Coronary artery (tissue), 2 donors: ENCODE data around the gene HPSE.

ENCODE experiments used
- DNase-seq: peaks from one replicate; pipeline ENCODE4 v3.0.0-alpha.2; 2017; ENCODE audit warnings: low spot score
- H3K27ac ChIP-seq, 2 donors: fragments of 200-600 bp; sonication (generic); one replicate each; pipeline ENCODE4 v1.5.1; 2016 to 2019
- H3K4me3 ChIP-seq: fragments of 200-600 bp; sonication (generic); 2 replicates; pipeline ENCODE4 v1.5.1; 2016; ENCODE audit warnings: mild to moderate bottlenecking, moderate library complexity
- CTCF ChIP-seq: fragments of 200-600 bp; sonication (generic); IDR thresholded peaks from one replicate; pipeline ENCODE4 v1.5.1; 2019; ENCODE audit warnings: antibody characterized with exemption

The HPSE gene

GRCh38 chr4:83320548-83320947 lies 14.1 kb downstream of the HPSE start:
- H3K4me3 ChIP-seq: no peak overlapping the region
- TF ChIP-seq CTCF: no peak
- no peak for DNase-seq
- no peak overlapping the region for H3K27ac ChIP-seq

- DNase-seq: no peak
- H3K27ac ChIP-seq: no peak overlapping the region
Measured at GRCh38 chr4:83318666-83319065, 16.0 kb downstream of the HPSE start.

GRCh38 chr4:83317671-83318070 lies 17.0 kb downstream of the HPSE start:
- no peak for TF ChIP-seq CTCF

More at GRCh38 chr4:83318666-83319065, 16.0 kb downstream of the HPSE start:
- TF ChIP-seq CTCF: no peak
- no peak overlapping the region for H3K4me3 ChIP-seq

GRCh38 chr4:83316459-83317165 lies 18.0 kb downstream of the HPSE start:
- no peak overlapping the region for H3K27ac ChIP-seq
- TF ChIP-seq CTCF: no peak
- H3K4me3 ChIP-seq: no peak overlapping the region
- no peak for DNase-seq

More at GRCh38 chr4:83317671-83318070, 17.0 kb downstream of the HPSE start:
- no peak for DNase-seq
- H3K27ac ChIP-seq: no peak overlapping the region
- H3K4me3 ChIP-seq: no peak overlapping the region

GRCh38 chr4:83315341-83315870 lies 19.2 kb downstream of the HPSE start:
- Histone ChIP-seq H3K27ac (no peak overlapping the region), H3K4me3 (no peak overlapping the region)
- TF ChIP-seq CTCF: no peak

GRCh38 chr4:83308672-83309071 lies 26.0 kb downstream of the HPSE start:
- H3K27ac ChIP-seq: no peak overlapping the region
- DNase-seq: no peak
- H3K4me3 ChIP-seq: no peak overlapping the region
- no peak for TF ChIP-seq CTCF

More at GRCh38 chr4:83315341-83315870, 19.2 kb downstream of the HPSE start:
- no peak for DNase-seq

GRCh38 chr4:83307920-83308319 lies 26.7 kb downstream of the HPSE start:
- DNase-seq: no peak
- TF ChIP-seq CTCF: no peak
- Histone ChIP-seq H3K4me3 (no peak overlapping the region), H3K27ac (no peak overlapping the region)
